ENCODE results near the gene FAR1.
"Not testable (repeated sequence)": the region's sequence is repeated elsewhere in the genome, so short reads cannot be mapped to it uniquely, and the experiment has no call there.

FAR1 gene

GRCh38 chr11:13718394-13718793 lies 49.9 kb downstream of the FAR1 start:
- DNase-seq = no peak

DNA sequence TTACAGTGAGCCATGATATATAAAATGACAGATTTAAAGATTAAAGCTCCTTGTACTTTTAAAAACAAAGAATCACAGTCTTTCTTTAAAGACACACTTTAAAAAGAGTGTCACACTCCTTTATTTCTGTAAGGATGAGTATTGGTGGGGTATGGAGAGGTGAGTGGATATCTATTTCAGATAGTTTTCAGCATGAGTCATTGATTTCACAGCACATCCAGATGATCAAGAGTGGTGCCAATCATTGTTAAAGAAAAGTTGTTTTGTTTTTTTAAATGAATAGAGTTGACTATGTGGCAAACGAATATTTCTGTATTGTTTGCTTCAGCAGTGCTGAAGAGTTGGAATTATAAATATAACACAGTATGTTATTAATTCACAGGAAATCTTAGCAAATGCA lies 52.5 kb downstream of the FAR1 start:
- no peak for DNase-seq

DNA sequence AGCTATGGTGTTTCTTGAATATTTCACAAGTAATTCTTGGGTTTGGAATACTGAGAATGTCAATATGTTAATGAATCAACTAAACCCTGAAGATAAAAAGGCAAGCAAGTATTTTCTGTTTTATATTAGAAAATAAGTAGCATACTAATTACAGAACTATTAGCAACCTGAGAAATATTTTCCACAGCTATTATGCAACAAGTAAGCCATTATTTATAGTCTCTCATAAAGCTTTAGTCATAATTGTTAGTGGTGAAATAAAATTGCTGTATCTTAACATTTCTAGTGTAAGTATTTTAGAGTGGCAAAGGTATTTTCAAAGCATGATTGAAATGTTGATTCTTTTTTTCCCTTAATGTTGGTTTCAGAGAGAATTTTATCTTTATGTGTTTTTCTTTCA lies 53.3 kb downstream of the FAR1 start:
- no peak for DNase-seq

- DNase-seq = no peak
Measured at GRCh38 chr11:13726456-13726855, 58.0 kb downstream of the FAR1 start.

GRCh38 chr11:13728076-13728475 lies 59.6 kb downstream of the FAR1 start:
- DNase-seq = no peak

GRCh38 chr11:13734530-13734929 lies 66.1 kb downstream of the FAR1 start:
- DNase-seq = no peak

DNA sequence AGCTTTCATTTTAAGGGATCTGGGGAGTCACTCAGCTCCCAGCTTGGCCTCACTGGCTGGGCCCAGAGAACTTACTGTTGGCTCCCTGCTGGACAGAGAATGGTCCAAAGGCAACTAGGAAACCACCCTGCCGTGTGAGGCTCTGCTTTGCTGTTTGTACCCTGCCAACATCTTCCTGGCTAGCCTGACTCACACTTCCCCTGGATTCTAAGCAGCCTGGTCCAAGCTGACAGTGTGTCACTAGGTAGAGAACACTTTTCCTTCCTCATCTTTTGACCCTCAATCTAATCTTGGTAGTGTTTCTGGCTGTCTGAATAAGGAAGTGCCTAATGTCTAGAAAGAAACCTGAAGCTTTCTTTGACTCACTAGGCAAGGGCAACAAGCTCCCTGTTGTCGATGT lies 76.7 kb downstream of the FAR1 start:
- no peak for DNase-seq

DNA sequence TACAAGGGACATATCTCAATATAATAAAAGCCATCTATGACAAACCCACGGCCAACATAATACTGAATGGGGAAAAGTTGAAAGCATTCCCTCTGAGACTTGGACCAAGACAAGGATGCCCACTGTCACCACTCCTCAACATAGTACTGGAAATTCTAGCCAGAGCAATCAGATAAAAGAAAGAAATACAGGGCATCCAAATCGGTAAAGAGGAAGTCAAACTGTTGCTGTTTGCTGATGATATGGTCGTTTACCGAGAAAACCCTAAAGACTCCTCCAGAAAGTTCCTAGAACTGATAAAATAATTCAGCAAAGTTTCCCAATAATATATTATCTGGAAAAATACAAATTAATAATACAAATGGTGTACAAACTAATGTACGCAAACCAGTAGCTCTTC lies 84.8 kb downstream of the FAR1 start:
- not testable (repeated sequence) for DNase-seq

DNA sequence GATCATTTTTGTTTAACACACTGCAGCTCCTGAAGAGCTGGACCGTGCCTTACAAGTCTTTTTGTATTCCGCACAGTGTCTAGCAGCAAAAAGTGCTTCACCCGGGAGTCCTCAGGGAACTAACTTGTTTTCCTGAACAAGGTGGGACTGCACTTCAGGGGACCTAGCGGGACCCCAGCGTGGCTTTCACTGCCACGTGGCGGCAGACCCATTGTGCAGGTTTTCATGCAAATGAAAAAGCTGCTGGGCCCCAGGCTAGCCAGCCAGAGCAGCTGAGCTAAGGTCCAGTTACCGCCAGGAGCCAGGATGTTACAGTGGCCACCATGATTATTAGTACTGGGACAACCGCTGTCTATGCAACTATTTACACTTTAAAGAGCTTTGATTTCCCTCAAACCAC lies 90.6 kb downstream of the FAR1 start:
- no peak for DNase-seq

- DNase-seq = no peak
Measured at GRCh38 chr11:13760115-13760514, 91.6 kb downstream of the FAR1 start.

DNA sequence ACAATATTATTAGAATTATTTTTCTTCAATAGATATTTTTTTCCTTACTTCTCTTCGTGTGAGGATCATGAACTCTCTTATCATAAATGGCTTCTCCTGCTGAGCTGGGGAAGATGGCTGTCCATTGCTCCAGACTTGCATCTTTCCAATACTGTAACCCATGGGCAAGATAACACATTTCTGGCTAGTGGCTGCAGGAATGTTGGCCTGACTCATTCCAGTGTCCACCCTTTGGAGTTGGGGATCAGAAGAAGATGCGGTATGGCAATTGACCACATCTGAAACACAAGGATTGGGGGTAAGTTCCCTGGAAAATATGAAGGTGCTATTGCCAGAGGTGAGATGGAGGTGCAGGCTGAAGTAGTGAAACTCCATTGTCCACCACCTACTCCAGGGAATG lies 92.8 kb downstream of the FAR1 start:
- DNase-seq = no peak

GRCh38 chr11:13761716-13762115 lies 93.2 kb downstream of the FAR1 start:
- DNase-seq = no peak

DNA sequence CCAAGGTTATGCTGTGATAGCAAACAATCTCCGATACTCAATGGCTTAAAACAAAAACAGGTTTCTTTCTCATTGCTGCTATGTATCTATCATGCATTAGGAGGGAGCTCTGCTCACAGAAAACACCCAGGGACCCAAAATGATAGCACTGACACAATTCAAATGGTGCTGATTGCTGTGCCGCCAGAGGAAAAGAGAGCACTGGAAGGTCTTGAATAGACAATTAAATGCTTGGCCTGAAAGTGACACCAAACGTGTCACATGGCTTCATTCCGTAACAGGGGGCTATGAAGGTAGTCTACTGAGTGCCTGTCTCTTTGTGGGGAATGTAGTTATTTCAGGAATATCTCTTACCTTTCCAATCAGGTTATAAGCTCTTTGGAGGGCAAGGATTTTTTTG lies 94.2 kb downstream of the FAR1 start:
- DNase-seq = no peak

- DNase-seq = no peak
Measured at GRCh38 chr11:13763341-13763740, 94.9 kb downstream of the FAR1 start.

GRCh38 chr11:13765886-13766285 lies 97.4 kb downstream of the FAR1 start:
- DNase-seq = no peak

DNA sequence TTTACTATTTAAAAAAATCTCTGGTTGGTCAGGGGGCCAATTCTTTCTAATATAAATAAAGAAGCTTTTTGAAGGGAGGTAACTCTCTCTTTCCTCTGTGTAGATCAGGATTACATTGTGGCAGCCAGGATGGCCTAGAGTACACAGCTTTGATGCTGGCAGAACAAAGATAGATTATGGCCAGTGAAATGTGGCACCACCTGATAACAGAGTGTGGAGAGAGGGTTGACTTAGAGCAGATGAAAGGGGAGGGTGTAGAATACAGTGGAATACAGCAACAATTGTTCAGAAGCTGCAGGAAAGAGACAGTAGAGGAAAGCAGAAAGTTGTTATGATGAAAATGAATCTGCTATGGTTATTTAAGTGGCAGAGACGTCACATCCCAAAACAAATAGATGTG lies 99.0 kb downstream of the FAR1 start:
- DNase-seq = no peak

DNA sequence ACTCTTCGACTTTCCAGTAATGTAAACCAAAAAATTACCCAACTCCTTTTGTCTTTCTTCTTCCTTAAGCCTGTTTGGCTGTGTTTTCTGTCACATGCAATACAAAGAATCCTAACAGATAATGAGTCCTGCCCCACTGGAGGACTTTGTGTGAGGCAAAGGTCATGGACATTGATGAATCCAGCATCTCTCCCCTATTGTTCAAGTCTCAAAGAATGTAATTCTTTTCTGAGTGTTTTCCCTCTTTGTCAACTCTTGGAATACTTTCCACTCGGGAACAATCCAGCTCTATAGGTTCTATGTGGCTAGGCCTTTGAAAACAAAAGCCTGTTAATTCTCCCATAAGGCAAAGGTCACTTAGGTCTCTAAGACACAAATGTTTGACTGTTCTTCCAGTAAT lies 100.7 kb downstream of the FAR1 start:
- no peak for DNase-seq

DNA sequence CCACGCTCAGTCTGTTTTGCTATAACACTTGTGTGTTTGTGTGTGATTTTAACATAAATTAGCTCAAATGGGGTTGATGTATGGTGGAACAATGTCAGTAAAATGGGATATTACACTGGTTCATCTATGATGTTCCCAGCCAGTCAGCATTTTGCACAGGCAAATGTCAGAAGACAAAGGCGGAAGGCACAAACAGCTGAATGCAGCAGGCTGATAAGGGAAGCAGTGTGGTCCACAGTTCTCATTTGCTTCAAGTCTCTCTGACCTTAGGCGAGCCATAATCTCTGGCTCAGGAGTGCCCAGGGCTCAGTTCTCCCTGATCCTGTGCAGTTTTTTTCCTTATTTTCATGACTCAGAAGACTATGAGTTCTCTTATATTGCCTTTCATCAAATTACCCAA lies 102.7 kb downstream of the FAR1 start:
- DNase-seq = no peak

DNA sequence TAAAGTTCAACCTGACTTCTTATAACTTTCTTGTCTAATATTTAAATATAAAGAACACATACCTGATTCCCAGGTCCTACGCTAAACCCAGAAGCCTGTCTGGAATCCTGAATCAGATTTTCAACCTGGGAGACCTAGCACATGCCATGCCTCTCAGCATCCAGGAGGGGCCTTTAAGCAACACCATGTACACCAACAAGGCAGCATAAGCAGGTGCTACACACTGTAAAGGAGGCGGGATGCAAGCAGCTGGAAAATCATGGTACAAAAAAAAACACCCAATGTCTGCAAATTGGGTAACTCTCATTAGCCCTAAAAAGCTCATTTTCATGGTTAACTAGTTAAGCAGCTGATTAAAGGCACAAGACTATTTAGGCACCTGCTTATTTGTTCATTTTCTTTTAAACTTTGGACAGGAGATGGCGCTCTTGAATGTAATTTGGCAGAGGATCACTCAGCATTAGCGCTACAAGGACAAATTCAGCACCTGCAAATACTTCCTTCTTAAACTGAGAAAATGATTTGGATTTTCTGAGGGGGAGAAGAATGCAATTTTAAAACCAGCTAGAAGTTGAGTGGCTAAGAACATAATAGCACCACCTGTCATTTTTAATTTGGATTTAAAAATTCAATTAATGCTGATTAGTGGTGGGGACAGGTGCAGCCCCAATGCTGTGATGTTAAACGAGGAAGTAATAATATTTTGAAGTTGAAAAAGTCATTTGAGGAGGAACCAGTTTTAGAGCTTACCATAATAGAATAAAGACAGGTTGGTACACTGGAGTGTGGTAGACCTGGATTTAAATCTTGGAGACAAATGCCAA lies 104.0 kb downstream of the FAR1 start:
- peak; percentile 51 for DNase-seq

DNA sequence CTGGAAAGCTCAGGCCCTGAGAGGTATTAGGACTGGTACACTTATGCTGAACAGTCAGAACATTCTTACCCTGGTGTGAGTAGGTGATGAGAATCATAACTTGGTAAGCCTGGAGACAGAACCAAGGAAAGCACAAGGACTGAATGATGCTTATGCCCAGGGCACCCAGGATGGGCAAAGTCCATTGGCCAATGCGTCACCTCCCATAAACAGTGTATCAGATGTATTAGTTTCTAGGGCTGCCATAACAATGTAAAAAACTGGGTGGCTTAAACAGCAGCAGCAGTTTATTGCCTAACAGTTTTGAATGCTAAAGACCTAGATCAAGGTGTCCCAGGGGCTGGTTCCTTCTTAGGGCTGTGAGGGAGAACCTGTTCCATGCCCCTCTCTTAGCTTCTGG lies 107.0 kb downstream of the FAR1 start:
- no peak for DNase-seq

DNA sequence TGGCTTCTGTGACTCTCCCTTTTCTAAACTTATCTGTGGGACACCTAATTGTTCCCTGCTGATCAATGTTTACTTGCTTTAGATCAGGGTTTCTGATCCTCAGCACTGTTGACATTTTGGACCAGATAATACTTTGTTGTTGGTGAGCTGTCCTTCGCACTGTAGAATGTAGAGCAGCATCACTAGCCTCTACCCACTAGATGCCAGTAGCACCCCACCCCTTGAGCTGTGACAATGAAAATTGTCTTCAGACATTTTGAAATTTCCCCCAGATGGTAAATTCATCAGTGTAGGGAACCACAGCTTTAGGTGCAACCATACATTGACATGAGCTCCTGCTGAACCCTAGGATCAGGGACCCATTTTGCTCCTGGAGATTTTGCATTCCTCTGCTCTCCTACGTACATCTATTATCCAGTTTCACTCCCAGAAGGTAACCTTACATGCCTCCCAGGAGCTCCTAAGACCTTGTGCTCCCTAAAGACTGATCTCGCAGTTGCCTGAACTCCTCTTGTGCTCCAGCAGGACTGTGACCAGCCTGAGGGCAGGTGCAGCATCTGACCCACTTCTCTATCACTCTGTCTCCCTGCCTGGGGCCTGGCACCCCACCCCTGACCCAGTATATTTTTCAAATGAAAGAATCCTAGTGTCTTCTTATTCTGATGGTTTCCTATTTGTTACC lies 107.8 kb downstream of the FAR1 start:
- DNase-seq = peak; percentile 6

- DNase-seq = no peak
Measured at GRCh38 chr11:13777341-13777985, 109.0 kb downstream of the FAR1 start.

DNA sequence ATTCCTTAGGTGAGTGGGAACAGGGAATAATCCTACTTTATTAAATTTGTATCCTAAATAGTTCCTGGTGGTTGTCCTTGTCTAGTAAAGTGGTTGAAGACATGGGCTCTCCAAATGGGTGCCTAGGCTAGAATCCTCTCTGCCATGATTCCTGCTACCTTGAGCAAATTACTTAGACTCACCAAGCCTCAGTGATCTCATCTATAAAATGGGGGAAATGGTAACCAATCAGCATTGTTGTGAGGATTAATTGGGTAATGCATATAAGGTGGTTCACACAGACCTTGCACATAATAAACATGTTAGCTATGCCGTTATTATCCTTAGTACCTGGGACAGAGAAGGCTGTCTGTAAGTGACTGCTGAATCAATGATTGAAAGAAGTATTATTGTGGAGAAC lies 109.9 kb downstream of the FAR1 start:
- no peak for DNase-seq

DNA sequence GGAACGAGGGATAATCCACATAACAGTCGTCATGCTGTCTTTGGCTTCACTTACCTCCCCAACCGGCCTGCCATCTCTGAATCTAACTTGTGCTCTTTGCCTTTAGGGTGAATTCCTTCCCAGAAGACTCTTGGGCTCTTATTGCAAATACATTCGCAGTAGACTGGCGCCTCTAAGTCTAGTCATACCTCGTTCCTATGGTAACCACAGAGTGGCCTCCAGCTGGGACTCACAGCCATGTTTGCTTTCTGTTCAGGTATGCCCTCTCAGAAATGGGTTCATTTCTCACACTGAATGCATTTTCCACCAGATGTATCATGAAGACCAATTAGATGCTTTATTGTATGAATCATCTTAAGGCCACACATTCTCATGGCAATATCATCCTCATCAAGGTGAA lies 112.7 kb downstream of the FAR1 start:
- DNase-seq = no peak
